K562 treated with DMSO at 1 percent for 24 hours (cell line): ENCODE measurements around the gene AP4B1. TPM values are rescaled to one million over a fixed set of nuclear protein-coding genes. Genes with fewer than 3 reads are reported as not detected.

Experiments used
- total RNA-seq: library from RNA; unstranded; fragments of 300-600 nt; gene quantifications from 2 replicates; pipeline ENCODE4 v1.2.3, GENCODE V29; 2022; ENCODE audit warnings: low read depth; ENCODE audit not compliant: insufficient read depth

AP4B1 gene
- 13.4 and 19.2 TPM in 2 replicates for total RNA-seq

GRCh38 chr1:113904674-113905434 is at the start of gene AP4B1, which contains the start of gene DCLRE1B:
Gene AP4B1 (minus strand): TSS chr1:113904799. CDS start chr1:113904717, 82 bp downstream.
Gene DCLRE1B (plus strand): TSS chr1:113905326. CDS start chr1:113905587, 261 bp downstream.

GRCh38 chr1:113928941-113929749 is 24.5 kb upstream of the AP4B1 start, which contains the start of gene HIPK1:
Gene HIPK1 (plus strand): TSS chr1:113929324.

GRCh38 chr1:113887402-113888175 is 17.0 kb downstream of the AP4B1 start, which contains the start of gene BCL2L15:
Gene BCL2L15 (minus strand): TSS chr1:113887581. CDS start chr1:113887375, 206 bp downstream.

GRCh38 chr1:113871597-113872113 is 32.9 kb downstream of the AP4B1 start, which contains the start of gene PTPN22:
Gene PTPN22 (minus strand): TSS chr1:113871712.

Other genes starting within 250 kb of the AP4B1 start
- gene PHTF1, start 145.3 kb downstream of the AP4B1 start, total RNA-seq: 57.0 and 60.9 TPM in 2 replicates
- 16.0 and 19.0 TPM in 2 replicates for gene RSBN1, start 92.3 kb downstream of the AP4B1 start, total RNA-seq
- 1.00 and 1.0 TPM in 2 replicates for gene PTPN22, start 33.1 kb downstream of the AP4B1 start, total RNA-seq
- 1.2 TPM in 1 of 2 replicates, not detected in the other for gene BCL2L15, start 17.2 kb downstream of the AP4B1 start, total RNA-seq
- 15.7 and 17.9 TPM in 2 replicates for gene DCLRE1B, start 527 bp upstream of the AP4B1 start, total RNA-seq
- gene HIPK1, start 24.5 kb upstream of the AP4B1 start, total RNA-seq: 32.5 and 35.3 TPM in 2 replicates
- gene OLFML3, start 74.7 kb upstream of the AP4B1 start, total RNA-seq: not detected in 2 replicates
- not detected in 2 replicates for gene SYT6, start 249.1 kb upstream of the AP4B1 start, total RNA-seq